Measurements from ENCODE around the gene ARMH4. TPM values are rescaled to one million over a fixed set of nuclear protein-coding genes. Genes with fewer than 3 reads are reported as not detected.

The ARMH4 gene
- total RNA-seq, 1 experiment from 2014 or later, result 1.8 TPM

GRCh38 chr14:57963071-57963470, 188.9 kb downstream of the ARMH4 start:
- no peak for DNase-seq (ENCODE audit: low read depth)

GRCh38 chr14:57962325-57963035, 189.5 kb downstream of the ARMH4 start:
- no peak for DNase-seq (ENCODE audit: low read depth)

- no peak for DNase-seq (ENCODE audit: low read depth)
Observed at GRCh38 chr14:57961786-57962060, 190.3 kb downstream of the ARMH4 start.

GRCh38 chr14:57960946-57961785, 190.8 kb downstream of the ARMH4 start:
- DNase-seq (ENCODE audit: low read depth), result no peak

GRCh38 chr14:57957441-57957840, 194.6 kb downstream of the ARMH4 start:
- DNase-seq (ENCODE audit: low read depth), result no peak

Other genes with a start within 250 kb of the ARMH4 start
- 67.2 and 88.8 TPM in 2 replicates for gene ACTR10, start 47.9 kb upstream of the ARMH4 start, total RNA-seq (2014; rRNA removed; shearing (Covaris generic))
- gene PSMA3, start 92.6 kb upstream of the ARMH4 start, total RNA-seq (2014; rRNA removed; shearing (Covaris generic)), result 215 and 218 TPM in 2 replicates
- 4.3 and 5.9 TPM in 2 replicates for gene ARID4A, start 146.3 kb upstream of the ARMH4 start, total RNA-seq (2014; rRNA removed; shearing (Covaris generic))
- not detected in 2 replicates for gene TOMM20L, start 243.7 kb upstream of the ARMH4 start, total RNA-seq (2014; rRNA removed; shearing (Covaris generic))